ENCODE measurements around the gene CAMTA1.

The CAMTA1 gene

GRCh38 chr1:6852136-6852890 lies 67.1 kb downstream of the CAMTA1 start:
- DNase-seq = no peak

GRCh38 chr1:6854166-6854565 lies 68.9 kb downstream of the CAMTA1 start:
- no peak for DNase-seq

- DNase-seq = no peak
These were observed 72.6 kb downstream of the CAMTA1 start for GRCh38 chr1:6857831-6858230.

GRCh38 chr1:6858596-6858995 lies 73.3 kb downstream of the CAMTA1 start:
- DNase-seq = no peak

- no peak for DNase-seq
These were observed 74.4 kb downstream of the CAMTA1 start for GRCh38 chr1:6859415-6860343.

- no peak for DNase-seq
These were observed 75.1 kb downstream of the CAMTA1 start for GRCh38 chr1:6860401-6860800.

- DNase-seq = no peak
These were observed 75.9 kb downstream of the CAMTA1 start for GRCh38 chr1:6861075-6861724.

- no peak for DNase-seq
These were observed 77.7 kb downstream of the CAMTA1 start for GRCh38 chr1:6862906-6863305.

- DNase-seq = no peak
These were observed 78.9 kb downstream of the CAMTA1 start for GRCh38 chr1:6864166-6864565.

GRCh38 chr1:6866825-6867224 lies 81.6 kb downstream of the CAMTA1 start:
- no peak for DNase-seq

GRCh38 chr1:6867321-6867720 lies 82.1 kb downstream of the CAMTA1 start:
- no peak for DNase-seq

GRCh38 chr1:6867729-6868659 lies 82.7 kb downstream of the CAMTA1 start:
- DNase-seq = no peak

- no peak for DNase-seq
These were observed 83.6 kb downstream of the CAMTA1 start for GRCh38 chr1:6868660-6869380.

- no peak for DNase-seq
These were observed 84.3 kb downstream of the CAMTA1 start for GRCh38 chr1:6869545-6869944.

GRCh38 chr1:6870086-6870485 lies 84.8 kb downstream of the CAMTA1 start:
- DNase-seq = no peak

- DNase-seq = no peak
These were observed 85.3 kb downstream of the CAMTA1 start for GRCh38 chr1:6870571-6870970.

GRCh38 chr1:6871300-6871972 lies 86.2 kb downstream of the CAMTA1 start:
- DNase-seq = no peak

- DNase-seq = no peak
These were observed 87.5 kb downstream of the CAMTA1 start for GRCh38 chr1:6872573-6873261.

GRCh38 chr1:6873298-6874015 lies 88.2 kb downstream of the CAMTA1 start:
- no peak for DNase-seq

- no peak for DNase-seq
These were observed 89.0 kb downstream of the CAMTA1 start for GRCh38 chr1:6874298-6874697.
